ENCODE results near the gene RPA1.

RPA1 gene

GRCh38 chr17:1871756-1872155, 42.0 kb downstream of the RPA1 start:
- H3K36me3 ChIP-seq, result peaks cover 43% of the 10 kb centered on the region
- TF ChIP-seq, protein P1, sequence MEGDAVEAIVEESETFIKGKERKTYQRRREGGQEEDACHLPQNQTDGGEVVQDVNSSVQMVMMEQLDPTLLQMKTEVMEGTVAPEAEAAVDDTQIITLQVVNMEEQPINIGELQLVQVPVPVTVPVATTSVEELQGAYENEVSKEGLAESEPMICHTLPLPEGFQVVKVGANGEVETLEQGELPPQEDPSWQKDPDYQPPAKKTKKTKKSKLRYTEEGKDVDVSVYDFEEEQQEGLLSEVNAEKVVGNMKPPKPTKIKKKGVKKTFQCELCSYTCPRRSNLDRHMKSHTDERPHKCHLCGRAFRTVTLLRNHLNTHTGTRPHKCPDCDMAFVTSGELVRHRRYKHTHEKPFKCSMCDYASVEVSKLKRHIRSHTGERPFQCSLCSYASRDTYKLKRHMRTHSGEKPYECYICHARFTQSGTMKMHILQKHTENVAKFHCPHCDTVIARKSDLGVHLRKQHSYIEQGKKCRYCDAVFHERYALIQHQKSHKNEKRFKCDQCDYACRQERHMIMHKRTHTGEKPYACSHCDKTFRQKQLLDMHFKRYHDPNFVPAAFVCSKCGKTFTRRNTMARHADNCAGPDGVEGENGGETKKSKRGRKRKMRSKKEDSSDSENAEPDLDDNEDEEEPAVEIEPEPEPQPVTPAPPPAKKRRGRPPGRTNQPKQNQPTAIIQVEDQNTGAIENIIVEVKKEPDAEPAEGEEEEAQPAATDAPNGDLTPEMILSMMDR (IDR thresholded peaks at IDR 0.05; ENCODE audit: low read depth, low read length), result no peak
- H3K27me3 ChIP-seq (ENCODE audit: insufficient read depth, low read depth, severe bottlenecking), result no peaks in the 10 kb centered on the region
- no peak overlapping the region for H3K27ac ChIP-seq
- H3K9me3 ChIP-seq (ENCODE audit: severe bottlenecking), result no peaks in the 10 kb centered on the region
- DNase-seq, result no peak
- H3K4me3 ChIP-seq (ENCODE audit: low read depth, low read length), result no peak overlapping the region

DNA sequence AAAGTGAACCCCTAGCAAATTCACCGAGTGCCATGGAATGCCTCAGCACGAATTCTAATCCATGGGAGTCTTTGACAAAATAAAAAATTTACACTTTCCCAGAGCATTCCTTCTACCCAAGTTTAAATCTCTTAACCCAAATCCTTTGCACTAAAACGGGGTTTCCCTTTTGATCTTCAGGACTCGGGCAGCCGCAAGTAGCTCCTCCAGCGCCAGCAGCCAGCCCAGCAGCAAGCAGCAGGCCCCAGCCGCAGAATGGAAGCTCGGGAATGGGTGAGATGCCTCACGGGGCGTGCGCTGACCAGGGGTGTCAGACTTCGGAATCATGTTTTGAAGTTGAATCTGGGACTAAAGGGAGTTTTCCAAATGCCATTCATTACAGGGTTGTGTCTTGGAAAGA, 42.4 kb downstream of the RPA1 start:
- no peaks in the 10 kb centered on the region for H3K9me3 ChIP-seq (ENCODE audit: severe bottlenecking)
- TF ChIP-seq, protein P1 (IDR thresholded peaks at IDR 0.05; ENCODE audit: low read depth, low read length), result no peak
- H3K36me3 ChIP-seq, result peaks cover 45% of the 10 kb centered on the region
- no peak overlapping the region for H3K27ac ChIP-seq
- no peak overlapping the region for H3K4me3 ChIP-seq (ENCODE audit: low read depth, low read length)
- H3K27me3 ChIP-seq (ENCODE audit: insufficient read depth, low read depth, severe bottlenecking), result no peaks in the 10 kb centered on the region
- no peak for DNase-seq

DNA sequence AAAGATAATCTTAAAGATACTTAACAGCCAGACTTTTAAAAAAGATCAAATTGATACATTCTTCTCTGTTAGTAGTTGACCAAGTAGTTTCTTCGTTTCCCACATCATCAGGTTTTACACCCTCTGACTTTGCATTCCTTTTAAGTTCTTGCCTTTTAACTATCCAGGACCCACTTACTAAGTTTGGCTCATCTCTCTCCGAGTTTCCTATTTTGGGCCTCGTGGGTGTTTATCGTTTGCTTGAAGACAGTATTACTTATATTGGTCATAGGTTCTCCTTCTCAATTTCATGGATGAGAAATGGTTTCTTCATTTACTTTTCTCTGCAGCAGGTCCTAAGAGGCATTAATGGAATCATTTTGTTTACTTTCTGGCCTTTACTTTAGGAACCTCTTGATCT, 43.2 kb downstream of the RPA1 start:
- Histone ChIP-seq H3K27me3 (ENCODE audit: insufficient read depth, low read depth, severe bottlenecking) (no peaks in the 10 kb centered on the region), H3K36me3 (peaks cover 50% of the 10 kb centered on the region), H3K27ac (no peak overlapping the region), H3K4me3 (ENCODE audit: low read depth, low read length) (no peak overlapping the region), H3K9me3 (ENCODE audit: severe bottlenecking) (no peaks in the 10 kb centered on the region)
- DNase-seq, result no peak
- TF ChIP-seq, protein P1 (IDR thresholded peaks at IDR 0.05; ENCODE audit: low read depth, low read length), result no peak

GRCh38 chr17:1873418-1873817, 43.6 kb downstream of the RPA1 start:
- DNase-seq, result no peak
- H3K27ac ChIP-seq, result no peak overlapping the region
- no peaks in the 10 kb centered on the region for H3K27me3 ChIP-seq (ENCODE audit: insufficient read depth, low read depth, severe bottlenecking)
- TF ChIP-seq, protein P1 (IDR thresholded peaks at IDR 0.05; ENCODE audit: low read depth, low read length), result no peak
- H3K36me3 ChIP-seq, result peaks cover 51% of the 10 kb centered on the region
- H3K4me3 ChIP-seq (ENCODE audit: low read depth, low read length), result no peak overlapping the region
- no peaks in the 10 kb centered on the region for H3K9me3 ChIP-seq (ENCODE audit: severe bottlenecking)

GRCh38 chr17:1875597-1875996, 45.8 kb downstream of the RPA1 start:
- no peaks in the 10 kb centered on the region for H3K9me3 ChIP-seq (ENCODE audit: severe bottlenecking)
- H3K4me3 ChIP-seq (ENCODE audit: low read depth, low read length), result no peak overlapping the region
- no peaks in the 10 kb centered on the region for H3K27me3 ChIP-seq (ENCODE audit: insufficient read depth, low read depth, severe bottlenecking)
- TF ChIP-seq, protein P1 (IDR thresholded peaks at IDR 0.05; ENCODE audit: low read depth, low read length), result no peak
- peaks cover 66% of the 10 kb centered on the region for H3K36me3 ChIP-seq
- DNase-seq, result no peak
- H3K27ac ChIP-seq, result no peak overlapping the region

DNA sequence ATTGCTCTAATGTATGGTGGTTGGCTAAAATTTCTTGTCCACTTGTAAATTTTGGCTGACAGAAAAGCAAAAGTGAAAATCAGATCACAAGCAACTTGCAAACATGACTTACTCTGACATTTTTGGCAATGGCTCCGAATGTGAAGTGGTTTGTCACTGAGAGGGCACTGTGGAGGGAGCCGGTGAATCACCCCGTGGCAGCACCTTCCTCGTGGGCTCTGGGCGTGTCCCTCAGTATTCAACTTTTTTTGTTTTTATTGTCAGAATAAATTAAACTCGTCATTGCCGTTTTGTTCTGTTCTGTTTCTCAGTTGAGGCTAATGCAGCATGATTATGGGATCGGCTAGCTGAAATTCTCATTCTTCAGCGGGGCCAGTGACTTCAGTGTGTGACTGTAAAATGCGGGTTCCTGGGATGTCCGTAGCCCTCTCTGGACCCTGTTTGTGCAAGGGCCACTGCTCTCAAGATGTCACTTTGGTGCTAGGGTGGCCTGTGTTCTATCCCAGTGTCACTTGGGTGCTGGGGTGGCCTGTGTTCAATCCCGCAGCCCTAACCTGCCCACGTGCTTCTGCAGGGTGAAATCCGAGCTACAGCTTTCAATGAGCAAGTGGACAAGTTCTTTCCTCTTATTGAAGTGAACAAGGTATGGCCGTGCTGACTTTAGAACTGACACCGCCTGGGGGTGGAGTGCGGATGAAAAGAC, 48.8 kb downstream of the RPA1 start:
- H3K27ac ChIP-seq, result no peak overlapping the region
- no peaks in the 10 kb centered on the region for H3K27me3 ChIP-seq (ENCODE audit: insufficient read depth, low read depth, severe bottlenecking)
- DNase-seq, result no peak
- H3K36me3 ChIP-seq, result peaks cover 75% of the 10 kb centered on the region
- TF ChIP-seq, protein P1 (IDR thresholded peaks at IDR 0.05; ENCODE audit: low read depth, low read length), result no peak
- no peak overlapping the region for H3K4me3 ChIP-seq (ENCODE audit: low read depth, low read length)
- H3K9me3 ChIP-seq (ENCODE audit: severe bottlenecking), result no peaks in the 10 kb centered on the region
